Breast epithelium (tissue), 4 donors: ENCODE data around the gene NFATC3. TPM values are rescaled to one million over a fixed set of nuclear protein-coding genes. Genes with fewer than 3 reads are reported as not detected.

ENCODE experiments used
- DNase-seq, 2 donors: peaks; one replicate each; pipeline ENCODE4 v3.0.0-alpha.2; 2019; ENCODE audit warnings: low spot score in 2 of 2
- H3K27ac ChIP-seq, 2 donors: fragments of 200-600 bp; sonication (generic) in 1 of 2; one replicate each; pipeline ENCODE4 v1.5.1; 2016 to 2019; ENCODE audit warnings: mild to moderate bottlenecking in 1 of 2
- H3K27me3 ChIP-seq, 2 donors: fragments of 200-600 bp; sonication (generic) in 1 of 2; one replicate each; pipeline versions ENCODE4 v1.5.1 to v1.6.0; 2017 to 2019; ENCODE audit warnings: control low read depth in 1 of 2, mild to moderate bottlenecking in 1 of 2
- H3K36me3 ChIP-seq: fragments of 200-600 bp; one replicate; pipeline ENCODE4 v1.5.1; 2019
- H3K4me1 ChIP-seq, 2 donors: fragments of 200-600 bp; sonication (generic); one replicate each; pipeline ENCODE4 v1.5.1; 2016 to 2019; ENCODE audit warnings: control low read depth in 1 of 2
- H3K4me3 ChIP-seq, 3 donors: fragments of 200-600 bp; sonication (generic); 1 replicate in 2 of 3; 2 replicates in 1 of 3; pipeline ENCODE4 v1.5.1; 2016 to 2019; ENCODE audit warnings: mild to moderate bottlenecking in 3 of 3, moderate library complexity in 2 of 3
- H3K9me3 ChIP-seq, 2 donors: fragments of 200-600 bp; sonication (generic) in 1 of 2; one replicate each; pipeline ENCODE4 v1.5.1; 2016 to 2019; ENCODE audit warnings: control low read depth in 1 of 2
- CTCF ChIP-seq, 3 donors: fragments of 450-650 bp; IDR thresholded peaks; one replicate each; pipeline ENCODE4 v1.5.1; 2016 to 2017; ENCODE audit warnings: antibody characterized with exemption in 3 of 3, mild to moderate bottlenecking in 3 of 3, moderate library complexity in 3 of 3
- POLR2A ChIP-seq: fragments of 450-650 bp; IDR thresholded peaks from one replicate; pipeline ENCODE4 v1.6.1; 2016; ENCODE audit warnings: antibody characterized with exemption, mild to moderate bottlenecking, moderate library complexity
- POLR2AphosphoS5 ChIP-seq, 3 donors: sonication (generic); formaldehyde crosslinking; IDR thresholded peaks; one replicate each; pipeline ENCODE4 v1.6.1; 2017; ENCODE audit warnings: antibody characterized with exemption in 3 of 3
- intact Hi-C: fragments of 100-400 bp; cut with DNase I; formaldehyde crosslinking; loops from one replicate; pipeline ENCODE4 v1.15.1; 2023; ENCODE audit warnings: low total_unique reads
- total RNA-seq, 3 donors: library from RNA; depleted of rRNA; stranded (reverse); fragments of >200 nt; gene quantifications; one replicate each; pipeline ENCODE4 v1.1.0, GENCODE V29; 2016

NFATC3 gene
- total RNA-seq, 3 donors from 2014 or later, result 52.0 to 64.2 (median 60.6) TPM

GRCh38 chr16:68070249-68070730 is 14.9 kb upstream of the NFATC3 start:
- no peaks in the 10 kb centered on the region for H3K9me3 ChIP-seq
- intact Hi-C loops, result no loop called here
- no peak for TF ChIP-seq CTCF (IDR thresholded peaks at IDR 0.05)
- no peak for TF ChIP-seq POLR2A
- TF ChIP-seq POLR2AphosphoS5 (IDR thresholded peaks at IDR 0.05), result no peak
- H3K4me3 ChIP-seq, result no peak overlapping the region
- no peaks in the 10 kb centered on the region for H3K27me3 ChIP-seq
- H3K27ac ChIP-seq, result no peak overlapping the region
- H3K4me1 ChIP-seq, result no peaks in the 10 kb centered on the region
- no peaks in the 10 kb centered on the region for H3K36me3 ChIP-seq
- DNase-seq, result no peak

DNA sequence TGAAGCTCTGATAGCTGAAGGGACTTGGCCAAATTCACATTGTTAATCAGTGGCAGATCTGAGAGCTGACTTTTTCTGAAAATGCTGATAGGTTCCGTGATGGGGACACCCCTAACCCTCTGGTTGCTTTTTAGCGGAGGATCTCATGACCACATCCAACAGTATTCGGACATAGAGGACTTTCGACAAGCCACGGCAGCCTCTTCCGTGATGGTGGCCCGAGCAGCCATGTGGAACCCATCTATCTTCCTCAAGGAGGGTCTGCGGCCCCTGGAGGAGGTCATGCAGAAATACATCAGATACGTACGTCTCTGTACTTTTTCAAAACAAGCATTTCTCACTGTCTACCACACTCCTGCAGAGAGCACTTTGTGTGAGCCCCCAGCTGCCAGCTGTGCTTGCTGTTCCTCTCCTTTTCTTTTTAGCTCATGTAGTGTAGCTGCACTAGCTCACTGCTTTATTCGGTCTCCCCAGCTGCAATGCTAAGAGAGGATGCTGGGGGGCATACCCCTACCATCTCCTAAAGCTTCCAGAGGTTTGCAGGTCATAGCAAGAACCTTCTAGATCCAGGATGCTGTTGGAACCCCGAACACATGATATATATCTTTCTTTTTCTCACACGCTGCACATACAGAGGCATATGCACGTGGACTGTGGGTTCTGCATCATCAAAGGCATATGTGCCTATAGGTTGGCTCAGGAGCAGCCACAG is 14.2 kb upstream of the NFATC3 start:
- H3K27ac ChIP-seq, result no peak overlapping the region
- TF ChIP-seq POLR2AphosphoS5 (IDR thresholded peaks at IDR 0.05) (no peak), POLR2A (no peak), CTCF (IDR thresholded peaks at IDR 0.05) (no peak)
- no peaks in the 10 kb centered on the region for H3K4me1 ChIP-seq
- intact Hi-C loops, result no loop called here
- no peaks in the 10 kb centered on the region for H3K9me3 ChIP-seq
- H3K36me3 ChIP-seq, result no peaks in the 10 kb centered on the region
- no peak overlapping the region for H3K4me3 ChIP-seq
- no peak for DNase-seq
- H3K27me3 ChIP-seq, result no peaks in the 10 kb centered on the region

- Histone ChIP-seq H3K9me3 (no peaks in the 10 kb centered on the region), H3K36me3 (no peaks in the 10 kb centered on the region), H3K4me1 (no peaks in the 10 kb centered on the region), H3K27ac (no peak overlapping the region), H3K4me3 (no peak overlapping the region), H3K27me3 (no peaks in the 10 kb centered on the region)
- DNase-seq, result no peak
- TF ChIP-seq POLR2AphosphoS5 (IDR thresholded peaks at IDR 0.05) (no peak), POLR2A (no peak), CTCF (IDR thresholded peaks at IDR 0.05) (no peak)
- intact Hi-C loops, result no loop called here
Observed at GRCh38 chr16:68071518-68071901, 13.7 kb upstream of the NFATC3 start.

DNA sequence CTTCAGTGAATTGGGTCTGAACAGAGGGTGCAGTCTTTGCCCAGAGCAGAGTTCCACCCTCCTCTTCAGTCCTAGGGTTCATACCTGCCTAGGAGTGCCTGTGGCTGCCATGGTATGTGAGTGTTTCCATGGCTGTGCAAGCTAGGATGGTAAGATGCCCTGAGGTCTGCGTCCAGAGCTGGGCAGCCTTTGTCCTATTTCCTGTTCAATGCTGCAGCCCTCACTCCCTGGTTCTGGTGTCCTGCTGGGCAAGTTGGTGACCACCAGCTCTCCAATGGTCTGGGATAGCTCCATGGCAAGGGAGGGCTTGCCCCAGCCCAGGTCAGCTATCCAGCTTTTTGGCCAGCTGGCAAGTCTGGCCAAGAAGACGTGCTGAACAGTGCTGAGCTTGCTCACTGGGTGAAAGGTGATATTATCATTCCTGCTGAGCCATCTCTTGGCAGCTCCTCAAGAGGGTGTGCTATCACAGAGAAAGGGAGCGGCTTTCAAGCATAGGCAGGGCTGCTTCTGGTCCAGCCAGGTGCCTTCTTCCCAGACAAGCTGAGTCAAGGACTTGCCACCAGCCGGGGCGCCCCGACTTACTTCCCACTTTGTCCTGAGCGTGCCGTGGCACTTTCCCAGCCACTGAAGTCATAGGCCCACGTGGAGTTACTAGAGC is 13.0 kb upstream of the NFATC3 start:
- peak in 1 of 2 donors; percentile 53 for DNase-seq
- H3K27me3 ChIP-seq, result no peaks in the 10 kb centered on the region
- TF ChIP-seq CTCF (IDR thresholded peaks at IDR 0.05), result peak in 1 of 3 donors; percentile 9
- TF ChIP-seq POLR2A, result no peak
- no peaks in the 10 kb centered on the region for H3K4me1 ChIP-seq
- peak overlapping the region; percentile 60 to 76 for H3K27ac ChIP-seq
- H3K36me3 ChIP-seq, result no peaks in the 10 kb centered on the region
- peak overlapping the region in 1 of 3 donors; percentile 11 for H3K4me3 ChIP-seq
- H3K9me3 ChIP-seq, result no peaks in the 10 kb centered on the region
- intact Hi-C loops, result no loop called here
